HEK293 (cell line): ENCODE data around the gene SMIM26.

Source experiments
- HOXA7 ChIP-seq: sonication (generic); formaldehyde crosslinking; IDR thresholded peaks from 2 replicates; pipeline ENCODE4 v1.8.1; 2022; ENCODE audit warnings: missing genetic modification reagents, borderline replicate concordance
- MEIS1 ChIP-seq: sonication (generic); formaldehyde crosslinking; IDR thresholded peaks from 2 replicates; pipeline ENCODE4 v1.8.1; 2022; ENCODE audit warnings: missing genetic modification reagents, mild to moderate bottlenecking, borderline replicate concordance
- YY1 ChIP-seq: fragments of 450-650 bp; formaldehyde crosslinking; IDR thresholded peaks from 2 replicates; pipeline ENCODE4 v1.5.1; 2018; ENCODE audit warnings: missing biosample characterization, missing genetic modification characterization
- ZNF114 ChIP-seq: fragments of 450-650 bp; formaldehyde crosslinking; IDR thresholded peaks from 2 replicates; pipeline ENCODE4 v1.5.0; 2017; ENCODE audit warnings: missing biosample characterization, missing genetic modification characterization
- ZNF133 ChIP-seq: fragments of 450-650 bp; formaldehyde crosslinking; IDR thresholded peaks from 2 replicates; pipeline ENCODE4 v1.5.1; 2016; ENCODE audit warnings: missing biosample characterization, missing genetic modification characterization
- ZNF239 ChIP-seq: fragments of 450-650 bp; formaldehyde crosslinking; IDR thresholded peaks from 2 replicates; pipeline ENCODE4 v1.5.1; 2016; ENCODE audit warnings: missing biosample characterization, missing genetic modification characterization
- ZNF354C ChIP-seq: fragments of 450-650 bp; formaldehyde crosslinking; IDR thresholded peaks from 2 replicates; pipeline ENCODE4 v1.5.1; 2016; ENCODE audit warnings: missing biosample characterization, missing genetic modification characterization, low read depth, borderline replicate concordance
- ZSCAN23 ChIP-seq: fragments of 450-650 bp; formaldehyde crosslinking; IDR thresholded peaks from 2 replicates; pipeline ENCODE4 v1.5.1; 2016; ENCODE audit warnings: missing biosample characterization, missing genetic modification characterization
- TF ChIP-seq, protein P1 (sequence below): fragments of 450-650 bp; formaldehyde crosslinking; IDR thresholded peaks from 2 replicates; pipeline ENCODE4 v1.5.1; 2016; ENCODE audit warnings: missing biosample characterization, missing genetic modification characterization
- TF ChIP-seq, protein P2 (sequence below): fragments of 450-650 bp; formaldehyde crosslinking; IDR thresholded peaks from 2 replicates; pipeline ENCODE4 v1.5.1; 2016; ENCODE audit warnings: missing biosample characterization, missing genetic modification characterization
- TF ChIP-seq, protein P3 (sequence below): fragments of 450-650 bp; IDR thresholded peaks from 2 replicates; pipeline ENCODE4 v1.5.1; 2018; ENCODE audit warnings: missing biosample characterization, missing genetic modification characterization

DNA sequence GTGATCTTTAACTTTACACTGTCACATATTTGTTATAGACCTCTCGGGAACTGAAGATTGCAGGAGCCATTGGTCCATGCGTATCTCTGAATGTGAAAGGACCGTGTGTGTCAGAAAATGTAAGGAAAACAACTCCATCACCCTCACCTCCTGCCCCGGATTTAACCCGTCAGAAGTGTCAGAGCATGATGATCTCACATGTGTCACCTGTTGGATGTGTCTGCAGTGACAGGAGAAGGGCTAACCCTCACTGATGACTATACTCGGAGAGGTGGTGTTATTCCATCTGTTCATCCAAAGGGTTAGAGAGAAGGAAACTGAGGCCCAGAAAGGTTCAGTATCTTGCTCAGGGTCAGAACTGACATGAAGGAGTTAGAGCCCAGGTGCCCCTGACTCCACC lies 34.6 kb upstream of the SMIM26 start:
- TF ChIP-seq, protein P1, sequence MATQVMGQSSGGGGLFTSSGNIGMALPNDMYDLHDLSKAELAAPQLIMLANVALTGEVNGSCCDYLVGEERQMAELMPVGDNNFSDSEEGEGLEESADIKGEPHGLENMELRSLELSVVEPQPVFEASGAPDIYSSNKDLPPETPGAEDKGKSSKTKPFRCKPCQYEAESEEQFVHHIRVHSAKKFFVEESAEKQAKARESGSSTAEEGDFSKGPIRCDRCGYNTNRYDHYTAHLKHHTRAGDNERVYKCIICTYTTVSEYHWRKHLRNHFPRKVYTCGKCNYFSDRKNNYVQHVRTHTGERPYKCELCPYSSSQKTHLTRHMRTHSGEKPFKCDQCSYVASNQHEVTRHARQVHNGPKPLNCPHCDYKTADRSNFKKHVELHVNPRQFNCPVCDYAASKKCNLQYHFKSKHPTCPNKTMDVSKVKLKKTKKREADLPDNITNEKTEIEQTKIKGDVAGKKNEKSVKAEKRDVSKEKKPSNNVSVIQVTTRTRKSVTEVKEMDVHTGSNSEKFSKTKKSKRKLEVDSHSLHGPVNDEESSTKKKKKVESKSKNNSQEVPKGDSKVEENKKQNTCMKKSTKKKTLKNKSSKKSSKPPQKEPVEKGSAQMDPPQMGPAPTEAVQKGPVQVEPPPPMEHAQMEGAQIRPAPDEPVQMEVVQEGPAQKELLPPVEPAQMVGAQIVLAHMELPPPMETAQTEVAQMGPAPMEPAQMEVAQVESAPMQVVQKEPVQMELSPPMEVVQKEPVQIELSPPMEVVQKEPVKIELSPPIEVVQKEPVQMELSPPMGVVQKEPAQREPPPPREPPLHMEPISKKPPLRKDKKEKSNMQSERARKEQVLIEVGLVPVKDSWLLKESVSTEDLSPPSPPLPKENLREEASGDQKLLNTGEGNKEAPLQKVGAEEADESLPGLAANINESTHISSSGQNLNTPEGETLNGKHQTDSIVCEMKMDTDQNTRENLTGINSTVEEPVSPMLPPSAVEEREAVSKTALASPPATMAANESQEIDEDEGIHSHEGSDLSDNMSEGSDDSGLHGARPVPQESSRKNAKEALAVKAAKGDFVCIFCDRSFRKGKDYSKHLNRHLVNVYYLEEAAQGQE (tag by site-specific recombination), result no peak
- TF ChIP-seq ZNF354C (tag by site-specific recombination), result no peak
- TF ChIP-seq, protein P2, sequence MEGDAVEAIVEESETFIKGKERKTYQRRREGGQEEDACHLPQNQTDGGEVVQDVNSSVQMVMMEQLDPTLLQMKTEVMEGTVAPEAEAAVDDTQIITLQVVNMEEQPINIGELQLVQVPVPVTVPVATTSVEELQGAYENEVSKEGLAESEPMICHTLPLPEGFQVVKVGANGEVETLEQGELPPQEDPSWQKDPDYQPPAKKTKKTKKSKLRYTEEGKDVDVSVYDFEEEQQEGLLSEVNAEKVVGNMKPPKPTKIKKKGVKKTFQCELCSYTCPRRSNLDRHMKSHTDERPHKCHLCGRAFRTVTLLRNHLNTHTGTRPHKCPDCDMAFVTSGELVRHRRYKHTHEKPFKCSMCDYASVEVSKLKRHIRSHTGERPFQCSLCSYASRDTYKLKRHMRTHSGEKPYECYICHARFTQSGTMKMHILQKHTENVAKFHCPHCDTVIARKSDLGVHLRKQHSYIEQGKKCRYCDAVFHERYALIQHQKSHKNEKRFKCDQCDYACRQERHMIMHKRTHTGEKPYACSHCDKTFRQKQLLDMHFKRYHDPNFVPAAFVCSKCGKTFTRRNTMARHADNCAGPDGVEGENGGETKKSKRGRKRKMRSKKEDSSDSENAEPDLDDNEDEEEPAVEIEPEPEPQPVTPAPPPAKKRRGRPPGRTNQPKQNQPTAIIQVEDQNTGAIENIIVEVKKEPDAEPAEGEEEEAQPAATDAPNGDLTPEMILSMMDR (tag by site-specific recombination), result no peak
- no peak for TF ChIP-seq ZNF114 (tag by site-specific recombination)
- TF ChIP-seq HOXA7, result no peak
- no peak for TF ChIP-seq ZNF133
- TF ChIP-seq YY1 (tag by site-specific recombination), result no peak
- no peak for TF ChIP-seq ZNF239 (tag by site-specific recombination)
- no peak for TF ChIP-seq MEIS1
- TF ChIP-seq, protein P3, sequence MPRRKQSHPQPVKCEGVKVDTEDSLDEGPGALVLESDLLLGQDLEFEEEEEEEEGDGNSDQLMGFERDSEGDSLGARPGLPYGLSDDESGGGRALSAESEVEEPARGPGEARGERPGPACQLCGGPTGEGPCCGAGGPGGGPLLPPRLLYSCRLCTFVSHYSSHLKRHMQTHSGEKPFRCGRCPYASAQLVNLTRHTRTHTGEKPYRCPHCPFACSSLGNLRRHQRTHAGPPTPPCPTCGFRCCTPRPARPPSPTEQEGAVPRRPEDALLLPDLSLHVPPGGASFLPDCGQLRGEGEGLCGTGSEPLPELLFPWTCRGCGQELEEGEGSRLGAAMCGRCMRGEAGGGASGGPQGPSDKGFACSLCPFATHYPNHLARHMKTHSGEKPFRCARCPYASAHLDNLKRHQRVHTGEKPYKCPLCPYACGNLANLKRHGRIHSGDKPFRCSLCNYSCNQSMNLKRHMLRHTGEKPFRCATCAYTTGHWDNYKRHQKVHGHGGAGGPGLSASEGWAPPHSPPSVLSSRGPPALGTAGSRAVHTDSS (tag by site-specific recombination), result no peak
- no peak for TF ChIP-seq ZSCAN23 (tag by site-specific recombination)
